B cell (primary cell): ENCODE measurements around the gene MMAB. TPM values are rescaled to one million over a fixed set of nuclear protein-coding genes. Genes with fewer than 3 reads are reported as not detected.

ENCODE experiments used
- ATAC-seq: fragments of 200-7000 bp; cut with Tn5 transposase; one replicate; pipeline ENCODE4 v1.10.0; 2021; ENCODE audit warnings: low read depth, mild to moderate bottlenecking, moderate number of reproducible peaks, moderate library complexity
- CTCF ChIA-PET: fragments of 350-600 bp; sonication (Branson Sonifier 250); formaldehyde crosslinking; loops from one replicate; lab custom pipeline; 2021; ENCODE audit warnings: antibody characterized with exemption, inconsistent platforms; lab: Charles Lee
- POLR2A ChIA-PET: fragments of 350-600 bp; sonication (Branson Sonifier 250); formaldehyde crosslinking; loops from one replicate; lab custom pipeline; 2021; ENCODE audit warnings: antibody characterized with exemption; lab: Charles Lee
- DNase-seq: peaks from one replicate; pipeline ENCODE4 v3.0.0; 2013
- H2AFZ ChIP-seq: 2 replicates; pipeline ENCODE4 v1.6.1; 2012; ENCODE audit warnings: mild to moderate bottlenecking, low read depth, low read length; ENCODE audit not compliant: insufficient read depth, poor library complexity, severe bottlenecking
- H3K27ac ChIP-seq, 2 donors: 1 replicate in 1 of 2; 2 replicates in 1 of 2; pipeline ENCODE4 v1.5.1; 2012 to 2013; ENCODE audit warnings: low read length in 2 of 2, mild to moderate bottlenecking in 2 of 2, moderate library complexity in 1 of 2
- H3K27me3 ChIP-seq, 4 experiments: fragments of 200-600 bp in 1 of 4; sonication (generic) in 1 of 4; replicated peaks in 1 of 4; 1 replicate in 2 of 4; 2 replicates in 2 of 4; pipeline versions ENCODE4 v1.6.1 to v1.7.0; 2013 to 2016; ENCODE audit warnings: low read length in 3 of 4, mild to moderate bottlenecking in 2 of 4, mixed read lengths in 1 of 4, moderate library complexity in 1 of 4; ENCODE audit not compliant: insufficient read depth in 4 of 4, control insufficient read depth in 3 of 4; ENCODE audit errors: control extremely low read depth in 1 of 4
- H3K36me3 ChIP-seq, 2 experiments: replicated peaks in 1 of 2; 1 replicate in 1 of 2; 2 replicates in 1 of 2; pipeline versions ENCODE4 v1.6.1 to v1.7.1; 2013; ENCODE audit warnings: low read length in 1 of 2; ENCODE audit not compliant: insufficient read depth in 2 of 2, control insufficient read depth in 1 of 2; ENCODE audit errors: control extremely low read depth in 1 of 2, extremely low read depth in 1 of 2
- H3K4me1 ChIP-seq, 2 donors: fragments of 200-600 bp in 1 of 2; sonication (generic) in 1 of 2; 1 replicate in 1 of 2; 2 replicates in 1 of 2; pipeline versions ENCODE4 v1.5.1 to v1.6.1; 2013 to 2017; ENCODE audit warnings: low read length in 2 of 2; ENCODE audit not compliant: control insufficient read depth in 2 of 2, insufficient read depth in 2 of 2
- H3K4me2 ChIP-seq: replicated peaks from 2 replicates; pipeline ENCODE3; 2012; ENCODE audit warnings: mild to moderate bottlenecking, low read depth, low read length; ENCODE audit not compliant: poor library complexity, severe bottlenecking
- H3K4me3 ChIP-seq, 5 experiments: fragments of 200-600 bp in 1 of 5; sonication (generic) in 1 of 5; 1 replicate in 3 of 5; 2 replicates in 2 of 5; pipeline versions ENCODE4 v1.5.1 to v1.7.0; 2011 to 2016; ENCODE audit warnings: low read length in 4 of 5, mild to moderate bottlenecking in 4 of 5, low read depth in 2 of 5, control low read depth in 1 of 5, moderate library complexity in 1 of 5; ENCODE audit not compliant: insufficient read depth in 1 of 5; ENCODE audit errors: control extremely low read depth in 1 of 5, extremely low read depth in 1 of 5
- H3K79me2 ChIP-seq: fragments of 200-600 bp; sonication (generic); one replicate; pipeline ENCODE4 v1.6.0; 2016; ENCODE audit warnings: low read length; ENCODE audit not compliant: control insufficient read depth, insufficient read depth
- H3K9ac ChIP-seq: fragments of 200-600 bp; sonication (generic); 2 replicates; pipeline ENCODE4 v1.6.1; 2017; ENCODE audit warnings: mild to moderate bottlenecking, low read length, moderate library complexity
- H3K9me3 ChIP-seq, 3 donors: one replicate each; pipeline versions ENCODE4 v1.6.1 to v1.7.1; 2013; ENCODE audit warnings: low read length in 2 of 3; ENCODE audit not compliant: control insufficient read depth in 2 of 3, insufficient read depth in 1 of 3; ENCODE audit errors: control extremely low read depth in 1 of 3
- H4K20me1 ChIP-seq: 2 replicates; pipeline ENCODE4 v1.6.0; 2012; ENCODE audit warnings: mild to moderate bottlenecking, low read length; ENCODE audit not compliant: insufficient read depth, control insufficient read depth, poor library complexity, severe bottlenecking
- H3K27ac Mint-ChIP-seq: one replicate; pipeline ENCODE4 v1.8.0; 2021; ENCODE audit warnings: mixed read lengths
- H3K27me3 Mint-ChIP-seq: one replicate; pipeline ENCODE4 v1.8.0; 2021; ENCODE audit warnings: mixed read lengths
- H3K4me1 Mint-ChIP-seq: one replicate; pipeline ENCODE4 v1.8.0; 2021; ENCODE audit warnings: mixed read lengths
- H3K4me3 Mint-ChIP-seq: one replicate; pipeline ENCODE4 v1.8.0; 2021; ENCODE audit warnings: mixed read lengths
- H3K9me3 Mint-ChIP-seq: one replicate; pipeline ENCODE4 v1.8.0; 2022; ENCODE audit warnings: mixed read lengths; ENCODE audit not compliant: insufficient read depth
- CTCF ChIP-seq: fragments of 200-600 bp; IDR thresholded peaks from one replicate; pipeline ENCODE4 v1.8.0; 2022; ENCODE audit warnings: antibody characterized with exemption, mild to moderate bottlenecking
- EZH2 ChIP-seq: IDR thresholded peaks from 2 replicates; pipeline ENCODE4 v1.6.1; 2012; ENCODE audit warnings: borderline replicate concordance, low read depth, mild to moderate bottlenecking, moderate library complexity, low read length; ENCODE audit not compliant: insufficient read depth, poor library complexity, severe bottlenecking
- WGBS: methylation state at CpG from one replicate; pipeline ENCODE4 v1.1.5; 2013; ENCODE audit warnings: missing lambda C conversion rate; ENCODE audit not compliant: insufficient coverage; 5-methylcytosine and 5-hydroxymethylcytosine counted together
- intact Hi-C: fragments of 100-400 bp; cut with micrococcal nuclease; formaldehyde crosslinking; loops from one replicate; pipeline ENCODE4 v1.10.0; 2022
- polyA plus RNA-seq: library from polyadenylated mRNA; depleted of rRNA; stranded (reverse); fragments of >200 nt; gene quantifications from 2 replicates; pipeline ENCODE4 v1.2.3, GENCODE V29; 2012
- total RNA-seq, 2 donors: library from RNA; stranded (reverse); fragments of 120-200 nt in 1 of 2; gene quantifications; 1 replicate in 1 of 2; 2 replicates in 1 of 2; pipeline versions ENCODE4 v1.2.3 to v1.2.4, GENCODE V29; 2013 to 2022

MMAB gene
- total and polyA plus RNA-seq, 2 donors (not counting 1 experiment from before 2014, with no cell fraction given), result 15.0 to 20.5 TPM

DNA sequence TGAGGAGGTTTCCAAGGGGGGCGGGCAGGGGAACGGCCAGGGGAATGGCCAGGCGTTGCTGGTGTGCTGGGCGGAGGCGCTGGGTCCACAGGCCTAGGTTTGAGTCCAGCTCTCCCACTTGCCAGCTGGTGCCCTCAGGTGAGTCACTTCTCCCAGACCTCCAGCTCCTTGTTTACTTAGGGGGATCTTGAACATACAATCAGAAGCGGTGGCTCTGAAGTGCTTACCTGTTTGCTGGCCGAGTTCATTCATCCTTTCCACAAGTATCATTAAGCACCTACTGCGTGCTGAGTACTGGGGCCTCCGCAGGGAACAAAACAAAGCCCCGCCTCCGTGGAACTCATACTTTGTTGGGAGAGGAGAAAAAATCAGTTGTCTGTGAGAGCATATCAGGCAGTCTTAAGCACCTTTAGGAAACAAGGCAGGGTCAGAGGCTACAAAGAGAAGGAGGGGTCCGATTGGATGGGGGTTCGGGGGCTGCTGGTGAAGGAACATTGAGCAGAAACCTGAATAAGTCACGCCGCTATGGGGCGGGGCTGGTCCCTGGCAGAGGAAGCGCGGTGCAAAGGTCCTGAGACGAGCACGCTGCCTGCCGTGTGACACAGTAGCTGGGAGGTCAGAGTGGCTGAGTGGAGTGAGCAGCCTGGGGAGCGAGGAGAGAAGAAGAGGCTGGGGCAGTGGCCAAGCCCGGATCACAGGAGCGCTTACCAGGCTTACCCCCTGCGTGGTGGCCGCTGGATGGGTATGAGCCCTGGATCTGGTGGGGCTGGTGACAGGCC, 15.3 kb upstream of the MMAB start:
- Histone ChIP-seq H3K4me3 (no peak overlapping the region), H4K20me1 (no peaks in the 10 kb centered on the region), H3K4me1 (no peaks in the 10 kb centered on the region), H3K79me2 (no peaks in the 10 kb centered on the region), H3K4me2 (no peak overlapping the region), H3K27me3 (no peaks in the 10 kb centered on the region), H3K36me3 (peaks cover 0 to 22% of the 10 kb centered on the region in 2 experiments), H3K9me3 (no peaks in the 10 kb centered on the region), H3K9ac (no peak overlapping the region), H3K27ac (no peak overlapping the region), H2AFZ (no peak overlapping the region)
- POLR2A ChIA-PET, result no interaction called here
- DNase-seq (no peak), ATAC-seq (no peak)
- CTCF ChIA-PET, result interaction anchor here (0.9 kb wide), 1 partner anchor 9 kb away, joined by 3 read pairs; no protein-coding TSS in a partner anchor
- intact Hi-C loops, result no loop called here
- no peaks in the 10 kb centered on the region for H3K27me3 Mint-ChIP-seq
- no peaks in the 10 kb centered on the region for H3K9me3 Mint-ChIP-seq
- TF ChIP-seq CTCF, result no peak
- TF ChIP-seq EZH2, result no peak
- no peak overlapping the region for H3K4me3 Mint-ChIP-seq
- WGBS, result 98% methylated on average over 24 of the region's 26 CpGs
- no peaks in the 10 kb centered on the region for H3K4me1 Mint-ChIP-seq
- H3K27ac Mint-ChIP-seq, result no peak overlapping the region

DNA sequence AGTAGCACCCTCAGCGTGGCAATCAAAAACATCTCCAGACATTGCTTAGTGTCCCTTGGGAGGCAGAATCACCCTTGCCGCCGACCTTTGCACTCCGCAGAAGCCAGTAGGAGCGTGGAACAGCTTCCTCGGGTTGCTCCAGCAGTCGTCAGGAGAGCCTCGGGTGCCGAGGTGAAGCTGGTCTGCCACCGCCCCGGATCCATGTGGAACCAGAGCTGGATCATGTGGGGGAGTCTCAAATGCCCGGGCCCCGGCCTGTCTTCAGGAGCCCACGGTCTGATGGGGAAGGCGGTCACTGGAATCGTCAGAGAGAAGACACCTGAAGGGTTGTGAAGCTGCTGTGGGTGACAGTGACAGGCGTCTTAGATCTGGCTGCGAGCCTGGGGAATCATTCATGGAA, 14.6 kb upstream of the MMAB start:
- H3K4me2 ChIP-seq, result no peak overlapping the region
- POLR2A ChIA-PET, result no interaction called here

More for the DNA sequence above, 14.6 kb upstream of the MMAB start:
- Mint-ChIP-seq H3K27ac (no peak overlapping the region), H3K9me3 (no peaks in the 10 kb centered on the region), H3K4me1 (no peaks in the 10 kb centered on the region), H3K4me3 (no peak overlapping the region), H3K27me3 (no peaks in the 10 kb centered on the region)
- Histone ChIP-seq H3K27ac (no peak overlapping the region), H3K4me3 (no peak overlapping the region), H3K27me3 (no peaks in the 10 kb centered on the region), H4K20me1 (no peaks in the 10 kb centered on the region), H3K9me3 (no peaks in the 10 kb centered on the region), H3K9ac (no peak overlapping the region), H3K79me2 (no peaks in the 10 kb centered on the region), H2AFZ (no peak overlapping the region), H3K4me1 (no peaks in the 10 kb centered on the region), H3K36me3 (peaks cover 0 to 23% of the 10 kb centered on the region in 2 experiments)
- ATAC-seq, result no peak
- intact Hi-C loops, result no loop called here
- DNase-seq, result no peak
- no peak for TF ChIP-seq EZH2
- 96% methylated on average over 14 of the region's 18 CpGs for WGBS
- CTCF ChIA-PET, result interaction anchor here (0.9 kb wide), 1 partner anchor 10 kb away, joined by 3 read pairs; no protein-coding TSS in a partner anchor
